Endothelial cell of umbilical vein (primary cell): ENCODE measurements around the gene DNAL1. TPM values are rescaled to one million over a fixed set of nuclear protein-coding genes. Genes with fewer than 3 reads are reported as not detected.

Experiments
- BruUV-seq: library from RNA; stranded (reverse); fragments of 400-500 nt; replicated peaks from 2 replicates; lab custom pipeline; 2021; lab: Mats Ljungman, UMichigan
- CTCF ChIA-PET: fragments of 300-600, 350-600 bp; sonication (Branson Sonifier 250); formaldehyde crosslinking; loops from one replicate; lab custom pipeline; 2021; ENCODE audit warnings: antibody characterized with exemption, inconsistent platforms; lab: Charles Lee
- POLR2A ChIA-PET: fragments of 300-600, 350-600 bp; sonication (Branson Sonifier 250); formaldehyde crosslinking; loops from one replicate; lab custom pipeline; 2021; ENCODE audit warnings: antibody characterized with exemption, inconsistent platforms; lab: Charles Lee
- DNase-seq: peaks from one replicate; pipeline ENCODE4 v3.0.0-alpha.2; 2011; ENCODE audit warnings: low read depth, low spot score
- FAIRE-seq: peaks from 2 replicates; lab custom pipeline; 2011; peaks lifted over from hg19 to GRCh38; lab: Jason Lieb, UNC
- H2AFZ ChIP-seq: 2 replicates; pipeline ENCODE4 v1.6.0; 2012; ENCODE audit warnings: low read depth, low read length, control low read depth, inconsistent platforms
- H3K27ac ChIP-seq: 2 replicates; pipeline ENCODE4 v1.5.1; 2011; ENCODE audit warnings: low read depth, mild to moderate bottlenecking, control low read depth, low read length, moderate library complexity; ENCODE audit not compliant: insufficient read depth
- H3K27me3 ChIP-seq, 2 experiments: 2 replicates each; pipeline versions ENCODE4 v1.6.0 to v1.6.1; 2011; ENCODE audit warnings: low read length in 2 of 2, mixed read lengths in 1 of 2; ENCODE audit not compliant: control insufficient read depth in 2 of 2, insufficient read depth in 2 of 2
- H3K36me3 ChIP-seq, 2 experiments: 2 replicates in 1 of 2; 3 replicates in 1 of 2; pipeline ENCODE4 v1.5.1; 2011; ENCODE audit warnings: low read length in 2 of 2, mild to moderate bottlenecking in 1 of 2, moderate library complexity in 1 of 2; ENCODE audit not compliant: control insufficient read depth in 2 of 2, insufficient read depth in 2 of 2; ENCODE audit errors: extremely low read depth in 1 of 2
- H3K4me1 ChIP-seq: 3 replicates; pipeline ENCODE4 v1.5.1; 2011; ENCODE audit warnings: mild to moderate bottlenecking, low read length; ENCODE audit not compliant: control insufficient read depth, insufficient read depth; ENCODE audit errors: extremely low read depth
- H3K4me2 ChIP-seq: 2 replicates; pipeline ENCODE4 v1.6.1; 2011; ENCODE audit warnings: low read length, control low read depth, mixed read lengths; ENCODE audit not compliant: insufficient read depth
- H3K4me3 ChIP-seq, 3 experiments: fragments of 200-600 bp in 1 of 3; sonication (generic), shearing (Covaris generic) in 1 of 3; replicated peaks in 1 of 3; 2 replicates each; pipeline ENCODE4 v1.5.1; 2011 to 2016; ENCODE audit warnings: control low read depth in 3 of 3, low read length in 3 of 3, mild to moderate bottlenecking in 2 of 3, inconsistent platforms in 1 of 3, low read depth in 1 of 3, moderate library complexity in 1 of 3; ENCODE audit not compliant: insufficient read depth in 1 of 3
- H3K79me2 ChIP-seq: 2 replicates; pipeline ENCODE4 v1.6.0; 2012; ENCODE audit warnings: low read length, inconsistent platforms; ENCODE audit not compliant: control insufficient read depth, insufficient read depth
- H3K9ac ChIP-seq: replicated peaks from 2 replicates; pipeline ENCODE3; 2011; ENCODE audit warnings: low read length, control low read depth; ENCODE audit not compliant: insufficient read depth; ENCODE audit errors: extremely low read depth
- H3K9me1 ChIP-seq: replicated peaks from 3 replicates; pipeline ENCODE4 v1.6.0; 2011; ENCODE audit warnings: mild to moderate bottlenecking, low read length; ENCODE audit not compliant: control insufficient read depth, insufficient read depth; ENCODE audit errors: extremely low read depth
- H3K9me3 ChIP-seq: replicated peaks from 2 replicates; pipeline ENCODE4 v1.5.1; 2012; ENCODE audit warnings: low read length, inconsistent platforms; ENCODE audit not compliant: control insufficient read depth, insufficient read depth
- H4K20me1 ChIP-seq: replicated peaks from 2 replicates; pipeline ENCODE3; 2011; ENCODE audit warnings: mild to moderate bottlenecking, low read length; ENCODE audit not compliant: control insufficient read depth, insufficient read depth; ENCODE audit errors: extremely low read depth
- EZH2 ChIP-seq: IDR thresholded peaks from 2 replicates; pipeline ENCODE4 v1.6.1; 2012; ENCODE audit warnings: borderline replicate concordance, low read depth, mild to moderate bottlenecking, moderate library complexity, low read length, inconsistent platforms; ENCODE audit not compliant: severe bottlenecking
- dilution Hi-C: fragments of 300-500 bp; cut with MboI; formaldehyde crosslinking; loops from one replicate; pipeline ENCODE4 v1.15.0; 2019; ENCODE audit warnings: low sequenced_read_pairs; ENCODE audit not compliant: extremely low pct_ligation_motif_present
- intact Hi-C: fragments of 100-400 bp; cut with micrococcal nuclease; formaldehyde crosslinking; loops from one replicate; pipeline ENCODE4 v1.10.0; 2022
- polyA plus RNA-seq, 4 experiments: library from polyadenylated mRNA; depleted of rRNA in 3 of 4; stranded (reverse) in 3 of 4; unstranded in 1 of 4; fragments of >200 nt; gene quantifications; 2 replicates each; pipeline versions ENCODE4 v1.2.1 to v1.2.3, GENCODE V29; 2011 to 2012; ENCODE audit warnings: missing spikeins in 1 of 4
- total RNA-seq: library from RNA; stranded (reverse); gene quantifications from 2 replicates; pipeline ENCODE4 v1.2.3, GENCODE V29; 2021
- TF ChIP-seq, protein P1 (sequence below): IDR thresholded peaks from 2 replicates; pipeline ENCODE4 v1.6.1; 2011; ENCODE audit not compliant: insufficient read depth, insufficient read length
- TF ChIP-seq, protein P2 (sequence below), 2 donors: IDR thresholded peaks; 1 replicate in 1 of 2; 2 replicates in 1 of 2; pipeline ENCODE4 v1.5.1; 2011; ENCODE audit warnings: low read length in 2 of 2, mild to moderate bottlenecking in 2 of 2, moderate library complexity in 2 of 2, control low read depth in 1 of 2, inconsistent platforms in 1 of 2, low read depth in 1 of 2; ENCODE audit not compliant: insufficient read depth in 1 of 2; ENCODE audit errors: extremely low read depth in 1 of 2

Gene DNAL1
- total and polyA plus RNA-seq, 2 donors (not counting 3 experiments of a cell fraction or from before 2014, with no cell fraction given), result 2.4 to 15.3 TPM

DNA sequence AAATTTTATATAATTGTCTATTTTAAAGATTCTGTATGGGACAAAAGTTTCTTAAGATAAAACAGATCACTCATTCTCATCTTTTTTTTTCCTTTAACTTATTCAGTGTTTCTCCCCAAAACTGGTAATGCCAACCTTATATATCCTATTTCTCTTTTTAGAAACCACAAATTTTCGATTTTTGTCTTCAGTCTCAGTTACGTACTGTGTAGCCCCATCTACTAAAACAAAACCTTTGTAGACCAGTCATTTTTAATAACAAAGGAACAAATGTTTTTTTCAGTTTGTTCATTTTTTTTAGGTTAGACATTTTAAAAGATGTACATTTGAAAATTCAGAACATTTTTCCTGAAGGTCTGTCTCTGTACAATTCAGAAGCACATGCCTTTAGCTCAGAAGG lies 51.2 kb downstream of the DNAL1 start:
- no peaks in the 10 kb centered on the region for H3K9me1 ChIP-seq
- FAIRE-seq (no peak), DNase-seq (no peak)
- H3K9me3 ChIP-seq, result no peaks in the 10 kb centered on the region
- no peak overlapping the region for H3K27ac ChIP-seq
- no peaks in the 10 kb centered on the region for H4K20me1 ChIP-seq
- intact Hi-C loops, result no loop called here
- no peaks in the 10 kb centered on the region for H3K4me1 ChIP-seq
- H3K79me2 ChIP-seq, result no peaks in the 10 kb centered on the region
- H2AFZ ChIP-seq, result no peak overlapping the region
- no peaks in the 10 kb centered on the region for H3K27me3 ChIP-seq
- BruUV-seq, result no TSS peak
- no peak overlapping the region for H3K9ac ChIP-seq
- dilution Hi-C loops, result no loop called here
- CTCF ChIA-PET, result interaction anchor here (0.5 kb wide), 1 partner anchor 14 kb away, joined by 3 read pairs; no protein-coding TSS in a partner anchor
- TF ChIP-seq, protein P1, sequence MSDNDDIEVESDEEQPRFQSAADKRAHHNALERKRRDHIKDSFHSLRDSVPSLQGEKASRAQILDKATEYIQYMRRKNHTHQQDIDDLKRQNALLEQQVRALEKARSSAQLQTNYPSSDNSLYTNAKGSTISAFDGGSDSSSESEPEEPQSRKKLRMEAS, result no peak
- TF ChIP-seq EZH2, result no peak
- TF ChIP-seq, protein P2, sequence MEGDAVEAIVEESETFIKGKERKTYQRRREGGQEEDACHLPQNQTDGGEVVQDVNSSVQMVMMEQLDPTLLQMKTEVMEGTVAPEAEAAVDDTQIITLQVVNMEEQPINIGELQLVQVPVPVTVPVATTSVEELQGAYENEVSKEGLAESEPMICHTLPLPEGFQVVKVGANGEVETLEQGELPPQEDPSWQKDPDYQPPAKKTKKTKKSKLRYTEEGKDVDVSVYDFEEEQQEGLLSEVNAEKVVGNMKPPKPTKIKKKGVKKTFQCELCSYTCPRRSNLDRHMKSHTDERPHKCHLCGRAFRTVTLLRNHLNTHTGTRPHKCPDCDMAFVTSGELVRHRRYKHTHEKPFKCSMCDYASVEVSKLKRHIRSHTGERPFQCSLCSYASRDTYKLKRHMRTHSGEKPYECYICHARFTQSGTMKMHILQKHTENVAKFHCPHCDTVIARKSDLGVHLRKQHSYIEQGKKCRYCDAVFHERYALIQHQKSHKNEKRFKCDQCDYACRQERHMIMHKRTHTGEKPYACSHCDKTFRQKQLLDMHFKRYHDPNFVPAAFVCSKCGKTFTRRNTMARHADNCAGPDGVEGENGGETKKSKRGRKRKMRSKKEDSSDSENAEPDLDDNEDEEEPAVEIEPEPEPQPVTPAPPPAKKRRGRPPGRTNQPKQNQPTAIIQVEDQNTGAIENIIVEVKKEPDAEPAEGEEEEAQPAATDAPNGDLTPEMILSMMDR (IDR thresholded peaks at IDR 0.05; ENCODE audit: extremely low read depth in 1 of 2, insufficient read depth in 1 of 2, low read depth in 1 of 2, low read length in 2 of 2), result no peak
- H3K4me2 ChIP-seq, result no peak overlapping the region
- H3K4me3 ChIP-seq, result no peak overlapping the region
- POLR2A ChIA-PET, result no interaction called here
- no peaks in the 10 kb centered on the region for H3K36me3 ChIP-seq
